WTC11 (cell line): ENCODE data around the gene ZNF668. TPM values are rescaled to one million over a fixed set of nuclear protein-coding genes. Genes with fewer than 3 reads are reported as not detected.
"Not testable (repeated sequence)": the region's sequence is repeated elsewhere in the genome, so short reads cannot be mapped to it uniquely, and the experiment has no call there.

Experiments used
- ATAC-seq: fragments of 200-7000 bp; cut with Tn5 transposase; 2 replicates; pipeline ENCODE4 v1.10.0; 2021; ENCODE audit warnings: mild to moderate bottlenecking, moderate library complexity
- CTCF ChIA-PET: fragments of 300-600 bp; sonication (Branson Sonifier 250); formaldehyde crosslinking; loops from one replicate; lab custom pipeline; 2021; ENCODE audit warnings: antibody characterized with exemption; lab: Charles Lee
- POLR2A ChIA-PET: fragments of 350-600 bp; sonication (Branson Sonifier 250); formaldehyde crosslinking; loops from one replicate; lab custom pipeline; 2021; ENCODE audit warnings: antibody characterized with exemption; lab: Charles Lee
- DNase-seq: peaks from one replicate; pipeline ENCODE4 v3.0.0; 2021; ENCODE audit warnings: low spot score
- H3K27ac Mint-ChIP-seq: 2 replicates; pipeline ENCODE4 v1.8.0; 2021; ENCODE audit warnings: mixed read lengths
- H3K27me3 Mint-ChIP-seq: 2 replicates; pipeline ENCODE4 v1.8.0; 2021; ENCODE audit warnings: low read depth, mild to moderate bottlenecking, moderate library complexity, mixed read lengths
- H3K36me3 Mint-ChIP-seq: 2 replicates; pipeline ENCODE4 v1.8.0; 2021; ENCODE audit warnings: mixed read lengths
- H3K4me1 Mint-ChIP-seq: 2 replicates; pipeline ENCODE4 v1.8.0; 2022; ENCODE audit warnings: mixed read lengths
- H3K4me3 Mint-ChIP-seq: 2 replicates; pipeline ENCODE4 v1.8.0; 2021; ENCODE audit warnings: mild to moderate bottlenecking, moderate library complexity, mixed read lengths
- H3K9me3 Mint-ChIP-seq: 2 replicates; pipeline ENCODE4 v1.8.0; 2021; ENCODE audit warnings: mixed read lengths
- CREB1 ChIP-seq: sonication (generic); formaldehyde crosslinking; IDR thresholded peaks from 2 replicates; pipeline ENCODE4 v1.8.0; 2023; ENCODE audit warnings: mild to moderate bottlenecking, missing genetic modification reagents
- E2F4 ChIP-seq: sonication (generic); formaldehyde crosslinking; IDR thresholded peaks from 2 replicates; pipeline ENCODE4 v1.8.1; 2022; ENCODE audit warnings: low read depth, mild to moderate bottlenecking, moderate library complexity, missing genetic modification reagents, borderline replicate concordance
- ELF4 ChIP-seq: sonication (generic); formaldehyde crosslinking; IDR thresholded peaks from 2 replicates; pipeline ENCODE4 v1.8.1; 2022; ENCODE audit warnings: low read depth, mild to moderate bottlenecking, moderate library complexity, missing genetic modification reagents
- ERG ChIP-seq: fragments of 250-450 bp; sonication (Bioruptor Pico); IDR thresholded peaks from 2 replicates; pipeline ENCODE4 v1.8.0; 2021; ENCODE audit warnings: mild to moderate bottlenecking
- MLX ChIP-seq: sonication (generic); formaldehyde crosslinking; IDR thresholded peaks from 2 replicates; pipeline ENCODE4 v1.8.1; 2023; ENCODE audit warnings: mild to moderate bottlenecking, missing genetic modification reagents, moderate library complexity
- TCF7 ChIP-seq: sonication (generic); formaldehyde crosslinking; IDR thresholded peaks from 2 replicates; pipeline ENCODE4 v1.8.0; 2022; ENCODE audit warnings: mild to moderate bottlenecking, low read depth, missing genetic modification reagents, moderate library complexity
- ZNF416 ChIP-seq: fragments of 250-450 bp; sonication (Bioruptor Pico); IDR thresholded peaks from 2 replicates; pipeline ENCODE4 v1.9.0; 2021; ENCODE audit warnings: mild to moderate bottlenecking, inconsistent platforms
- ZSCAN18 ChIP-seq: fragments of 250-450 bp; sonication (Bioruptor Pico); IDR thresholded peaks from 2 replicates; pipeline ENCODE4 v2.1.2; 2022; ENCODE audit warnings: mild to moderate bottlenecking, moderate library complexity
- total RNA-seq: library from RNA; stranded (reverse); gene quantifications from 3 replicates; pipeline ENCODE4 v1.2.3, GENCODE V29; 2021
- TF ChIP-seq, protein P1 (sequence below): fragments of 200-600 bp; IDR thresholded peaks from 2 replicates; pipeline ENCODE4 v1.8.0; 2022; ENCODE audit warnings: antibody characterized with exemption
- TF ChIP-seq, protein P2 (sequence below): sonication (generic); formaldehyde crosslinking; IDR thresholded peaks from 2 replicates; pipeline ENCODE4 v1.8.1; 2022; ENCODE audit warnings: low read depth, missing genetic modification reagents, borderline replicate concordance

ZNF668 gene
- total RNA-seq, 1 experiment from 2014 or later: 17.3 TPM

- TF ChIP-seq ERG (CRISPR knock-in tag): no peak
Observed at GRCh38 chr16:31020536-31020935, 53.5 kb downstream of the ZNF668 start (continued).

DNA sequence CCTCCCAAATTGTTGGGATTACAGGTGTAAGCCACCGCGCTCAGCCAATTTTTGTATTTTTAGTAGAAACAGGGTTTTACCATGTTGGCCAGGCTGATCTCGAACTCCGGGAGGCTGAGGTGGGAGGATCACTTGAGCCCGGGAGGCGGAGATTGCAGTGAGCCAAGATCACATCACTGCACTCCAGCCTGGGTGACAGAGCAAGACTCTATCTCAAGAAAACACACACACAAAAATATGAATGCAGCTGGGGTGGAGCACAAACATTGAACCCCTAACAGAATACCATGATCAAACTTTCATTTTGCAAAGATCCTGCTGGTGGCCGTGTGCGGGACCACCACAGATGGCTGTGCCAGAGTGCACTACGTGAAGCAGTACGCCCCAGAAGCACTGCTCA is 56.3 kb downstream of the ZNF668 start:
- POLR2A ChIA-PET, H3K9me3 Mint-ChIP-seq, H3K27ac Mint-ChIP-seq, H3K4me1 Mint-ChIP-seq, DNase-seq, H3K36me3 Mint-ChIP-seq, H3K4me3 Mint-ChIP-seq, ATAC-seq: not testable (repeated sequence)
- CTCF ChIA-PET: interaction anchor here (2.4 kb wide), 1 partner anchor 32 kb away, joined by 19 read pairs; the partner anchor contains the start of gene HSD3B7
- H3K27me3 Mint-ChIP-seq: peaks cover 17% of the 10 kb centered on the region

DNA sequence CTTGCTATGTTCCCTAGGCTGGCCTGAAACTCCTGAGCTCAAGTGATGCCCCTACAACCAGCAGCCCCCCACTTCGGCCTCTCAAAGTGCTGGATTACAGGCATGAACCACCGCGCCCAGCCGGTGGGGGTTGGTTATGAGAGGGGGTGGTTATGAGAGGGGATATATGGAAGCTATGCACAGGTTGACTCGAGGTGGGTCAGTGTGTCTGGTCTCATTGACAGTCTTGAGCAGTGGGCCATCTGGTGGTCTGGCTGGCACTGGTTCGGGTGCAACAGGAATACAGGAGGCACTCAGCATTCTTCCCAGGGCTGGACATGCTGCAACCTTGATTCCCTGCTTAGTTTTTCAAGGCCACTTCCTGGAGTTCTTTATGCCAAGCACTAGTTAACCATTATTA is 58.0 kb downstream of the ZNF668 start:
- no peak overlapping the region for H3K4me3 Mint-ChIP-seq
- H3K27me3 Mint-ChIP-seq: peaks cover 34% of the 10 kb centered on the region
- ChIA-PET POLR2A (no interaction called here), CTCF (interaction anchor here (0.8 to 2.7 kb wide), 8 partner anchors 9 to 77 kb away, joined by 3 to 19 read pairs (median 4); partner anchors contain the start of genes HSD3B7 and STX4)
- no peaks in the 10 kb centered on the region for H3K9me3 Mint-ChIP-seq
- no peaks in the 10 kb centered on the region for H3K36me3 Mint-ChIP-seq
- no peak overlapping the region for H3K27ac Mint-ChIP-seq
- TF ChIP-seq ELF4 (CRISPR knock-in tag): no peak
- no peak for TF ChIP-seq ZNF416
- TF ChIP-seq MLX (CRISPR knock-in tag): no peak
- TF ChIP-seq, protein P1, sequence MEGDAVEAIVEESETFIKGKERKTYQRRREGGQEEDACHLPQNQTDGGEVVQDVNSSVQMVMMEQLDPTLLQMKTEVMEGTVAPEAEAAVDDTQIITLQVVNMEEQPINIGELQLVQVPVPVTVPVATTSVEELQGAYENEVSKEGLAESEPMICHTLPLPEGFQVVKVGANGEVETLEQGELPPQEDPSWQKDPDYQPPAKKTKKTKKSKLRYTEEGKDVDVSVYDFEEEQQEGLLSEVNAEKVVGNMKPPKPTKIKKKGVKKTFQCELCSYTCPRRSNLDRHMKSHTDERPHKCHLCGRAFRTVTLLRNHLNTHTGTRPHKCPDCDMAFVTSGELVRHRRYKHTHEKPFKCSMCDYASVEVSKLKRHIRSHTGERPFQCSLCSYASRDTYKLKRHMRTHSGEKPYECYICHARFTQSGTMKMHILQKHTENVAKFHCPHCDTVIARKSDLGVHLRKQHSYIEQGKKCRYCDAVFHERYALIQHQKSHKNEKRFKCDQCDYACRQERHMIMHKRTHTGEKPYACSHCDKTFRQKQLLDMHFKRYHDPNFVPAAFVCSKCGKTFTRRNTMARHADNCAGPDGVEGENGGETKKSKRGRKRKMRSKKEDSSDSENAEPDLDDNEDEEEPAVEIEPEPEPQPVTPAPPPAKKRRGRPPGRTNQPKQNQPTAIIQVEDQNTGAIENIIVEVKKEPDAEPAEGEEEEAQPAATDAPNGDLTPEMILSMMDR: no peak
- no peak for TF ChIP-seq TCF7 (CRISPR knock-in tag)
- no peak for TF ChIP-seq CREB1 (CRISPR knock-in tag)
- TF ChIP-seq, protein P2, sequence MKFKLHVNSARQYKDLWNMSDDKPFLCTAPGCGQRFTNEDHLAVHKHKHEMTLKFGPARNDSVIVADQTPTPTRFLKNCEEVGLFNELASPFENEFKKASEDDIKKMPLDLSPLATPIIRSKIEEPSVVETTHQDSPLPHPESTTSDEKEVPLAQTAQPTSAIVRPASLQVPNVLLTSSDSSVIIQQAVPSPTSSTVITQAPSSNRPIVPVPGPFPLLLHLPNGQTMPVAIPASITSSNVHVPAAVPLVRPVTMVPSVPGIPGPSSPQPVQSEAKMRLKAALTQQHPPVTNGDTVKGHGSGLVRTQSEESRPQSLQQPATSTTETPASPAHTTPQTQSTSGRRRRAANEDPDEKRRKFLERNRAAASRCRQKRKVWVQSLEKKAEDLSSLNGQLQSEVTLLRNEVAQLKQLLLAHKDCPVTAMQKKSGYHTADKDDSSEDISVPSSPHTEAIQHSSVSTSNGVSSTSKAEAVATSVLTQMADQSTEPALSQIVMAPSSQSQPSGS (CRISPR knock-in tag): no peak
- TF ChIP-seq ZSCAN18 (CRISPR knock-in tag): no peak
- no peak for TF ChIP-seq E2F4 (CRISPR knock-in tag)
- peaks cover 5% of the 10 kb centered on the region for H3K4me1 Mint-ChIP-seq
- ATAC-seq: peak; percentile 78
- DNase-seq: no peak

- H3K9me3 Mint-ChIP-seq, H3K27ac Mint-ChIP-seq, DNase-seq, ATAC-seq, POLR2A ChIA-PET, H3K4me3 Mint-ChIP-seq, H3K36me3 Mint-ChIP-seq: not testable (repeated sequence)
- peaks cover 34% of the 10 kb centered on the region for H3K27me3 Mint-ChIP-seq
- CTCF ChIA-PET: interaction anchor here (1.0 kb wide), 1 partner anchor 129 kb away, joined by 3 read pairs; no protein-coding TSS in a partner anchor
- peaks cover 17% of the 10 kb centered on the region for H3K4me1 Mint-ChIP-seq
Observed at GRCh38 chr16:31013292-31013691, 60.7 kb downstream of the ZNF668 start.

DNA sequence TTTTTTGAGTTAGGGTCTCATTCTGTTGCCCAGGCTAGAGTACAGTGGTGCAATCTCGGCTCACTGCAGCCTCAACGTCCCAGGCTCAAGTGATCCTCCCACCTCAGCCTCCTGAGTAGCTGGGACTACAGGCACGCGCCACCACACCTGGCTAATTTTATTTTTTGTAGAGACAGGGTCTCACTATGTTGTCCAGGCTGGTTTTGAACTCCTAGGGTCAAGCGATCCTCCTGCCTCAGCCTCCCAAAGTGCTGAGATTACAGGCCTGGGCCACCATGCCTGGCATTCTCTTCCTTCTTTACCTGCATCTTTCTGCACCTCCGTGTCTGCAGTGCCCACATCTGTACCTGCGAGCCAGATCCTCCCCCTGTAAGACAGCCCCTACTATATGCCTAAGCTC is 62.2 kb downstream of the ZNF668 start:
- not testable (repeated sequence) for DNase-seq, H3K27ac Mint-ChIP-seq, H3K36me3 Mint-ChIP-seq, ATAC-seq, H3K9me3 Mint-ChIP-seq
- POLR2A ChIA-PET: interaction anchor here (1.1 kb wide), 1 partner anchor 18 kb away, joined by 3 read pairs; no protein-coding TSS in a partner anchor
- CTCF ChIA-PET: interaction anchor here (0.5 kb wide), 1 partner anchor 90 kb away, joined by 3 read pairs; no protein-coding TSS in a partner anchor
- peaks cover 34% of the 10 kb centered on the region for H3K27me3 Mint-ChIP-seq
- peaks cover 24% of the 10 kb centered on the region for H3K4me1 Mint-ChIP-seq
- H3K4me3 Mint-ChIP-seq: peak overlapping the region; percentile 71
